H9 (cell line): Measurements from ENCODE around the gene CLEC10A. TPM values are rescaled to one million over a fixed set of nuclear protein-coding genes. Genes with fewer than 3 reads are reported as not detected.

ENCODE experiments used
- DNase-seq: peaks from one replicate; pipeline ENCODE4 v3.0.0-alpha.2; 2017
- H2AFZ ChIP-seq: one replicate; pipeline ENCODE4 v1.6.1; 2013; ENCODE audit warnings: mild to moderate bottlenecking, low read length, control low read depth, moderate library complexity
- H2AK5ac ChIP-seq: 2 replicates; pipeline ENCODE4 v1.6.1; 2013; ENCODE audit warnings: low read length, control low read depth, mixed read lengths; ENCODE audit not compliant: insufficient read length
- H2BK120ac ChIP-seq: one replicate; pipeline ENCODE4 v1.6.1; 2013; ENCODE audit warnings: low read depth, mild to moderate bottlenecking, low read length, control low read depth, inconsistent platforms; ENCODE audit not compliant: poor library complexity, severe bottlenecking
- H2BK12ac ChIP-seq: 2 replicates; pipeline ENCODE4 v1.6.1; 2013; ENCODE audit warnings: low read length, control low read depth, mixed read lengths, low read depth; ENCODE audit not compliant: insufficient read length
- H2BK15ac ChIP-seq: 2 replicates; pipeline ENCODE4 v1.6.1; 2013; ENCODE audit warnings: low read depth, low read length, control low read depth
- H2BK20ac ChIP-seq: one replicate; pipeline ENCODE4 v1.6.1; 2013; ENCODE audit warnings: low read depth, mild to moderate bottlenecking, low read length, control low read depth, inconsistent platforms; ENCODE audit not compliant: poor library complexity, severe bottlenecking
- H2BK5ac ChIP-seq: 2 replicates; pipeline ENCODE4 v1.6.1; 2013; ENCODE audit warnings: low read length, control low read depth, mixed read lengths; ENCODE audit not compliant: insufficient read length
- H3K14ac ChIP-seq: 2 replicates; pipeline ENCODE4 v1.6.1; 2013; ENCODE audit warnings: low read length, control low read depth; ENCODE audit not compliant: insufficient read depth
- H3K18ac ChIP-seq: 2 replicates; pipeline ENCODE4 v1.6.1; 2013; ENCODE audit warnings: low read depth, mild to moderate bottlenecking, mixed read lengths, low read length, control low read depth; ENCODE audit not compliant: insufficient read length
- H3K23ac ChIP-seq: 2 replicates; pipeline ENCODE4 v1.6.1; 2013; ENCODE audit warnings: low read length, control low read depth, mixed read lengths, low read depth; ENCODE audit not compliant: insufficient read length
- H3K23me2 ChIP-seq: 2 replicates; pipeline ENCODE4 v1.6.1; 2013; ENCODE audit warnings: low read depth, mild to moderate bottlenecking, mixed read lengths, low read length, control low read depth; ENCODE audit not compliant: insufficient read length, poor library complexity, severe bottlenecking
- H3K27ac ChIP-seq: 2 replicates; pipeline ENCODE4 v1.5.1; 2013; ENCODE audit warnings: low read length, control low read depth, mixed read lengths, low read depth; ENCODE audit not compliant: insufficient read length
- H3K27me3 ChIP-seq: 2 replicates; pipeline ENCODE4 v1.6.1; 2013; ENCODE audit warnings: low read length, control low read depth, inconsistent platforms; ENCODE audit not compliant: insufficient read depth
- H3K4ac ChIP-seq: 2 replicates; pipeline ENCODE4 v1.6.1; 2013; ENCODE audit warnings: low read depth, mild to moderate bottlenecking, control low read depth, inconsistent platforms, low read length, moderate library complexity
- H3K4me1 ChIP-seq: 2 replicates; pipeline ENCODE4 v1.6.1; 2013; ENCODE audit warnings: low read length, control low read depth, inconsistent platforms; ENCODE audit not compliant: insufficient read depth
- H3K4me2 ChIP-seq: 2 replicates; pipeline ENCODE4 v1.6.1; 2013; ENCODE audit warnings: low read length, control low read depth, mixed read lengths; ENCODE audit not compliant: insufficient read length, insufficient read depth
- H3K56ac ChIP-seq: 2 replicates; pipeline ENCODE4 v1.6.1; 2013; ENCODE audit warnings: low read depth, mild to moderate bottlenecking, mixed read lengths, low read length, control low read depth; ENCODE audit not compliant: insufficient read length
- H3K79me1 ChIP-seq: 2 replicates; pipeline ENCODE4 v1.6.1; 2013; ENCODE audit warnings: low read depth, mild to moderate bottlenecking, moderate library complexity, low read length, control low read depth, inconsistent platforms; ENCODE audit not compliant: insufficient read depth, poor library complexity, severe bottlenecking
- H3K79me2 ChIP-seq: 2 replicates; pipeline ENCODE4 v1.6.1; 2013; ENCODE audit warnings: low read length, control low read depth, inconsistent platforms; ENCODE audit not compliant: insufficient read depth
- H3K9ac ChIP-seq: 2 replicates; pipeline ENCODE4 v1.6.1; 2013; ENCODE audit warnings: low read length, control low read depth, mixed read lengths; ENCODE audit not compliant: insufficient read length; ENCODE audit errors: extremely low read depth
- H3K9me3 ChIP-seq: one replicate; pipeline ENCODE4 v1.6.1; 2013; ENCODE audit warnings: low read depth, low read length, inconsistent platforms; ENCODE audit not compliant: control insufficient read depth
- H3T11ph ChIP-seq: one replicate; pipeline ENCODE4 v1.6.1; 2013; ENCODE audit warnings: mild to moderate bottlenecking, low read length, control low read depth, inconsistent platforms
- H4K20me1 ChIP-seq: one replicate; pipeline ENCODE4 v1.6.1; 2013; ENCODE audit not compliant: control insufficient read depth, insufficient read length, insufficient read depth
- H4K5ac ChIP-seq: 2 replicates; pipeline ENCODE4 v1.6.1; 2013; ENCODE audit warnings: low read depth, mild to moderate bottlenecking, mixed read lengths, low read length, control low read depth; ENCODE audit not compliant: insufficient read length
- H4K8ac ChIP-seq: replicated peaks from 2 replicates; pipeline ENCODE4 v1.6.1; 2013; ENCODE audit warnings: low read length, control low read depth, mixed read lengths, low read depth; ENCODE audit not compliant: insufficient read length
- H4K91ac ChIP-seq: 2 replicates; pipeline ENCODE4 v1.6.1; 2013; ENCODE audit warnings: low read depth, mild to moderate bottlenecking, moderate library complexity, mixed read lengths, low read length, control low read depth; ENCODE audit not compliant: insufficient read length
- H3K27ac Mint-ChIP-seq, 3 experiments: 2 replicates in 2 of 3; 3 replicates in 1 of 3; pipeline ENCODE4 v1.8.0; 2020 to 2021; ENCODE audit warnings: mixed read lengths in 3 of 3, mild to moderate bottlenecking in 1 of 3, moderate library complexity in 1 of 3
- H3K27me3 Mint-ChIP-seq: 2 replicates; pipeline ENCODE4 v1.8.0; 2021; ENCODE audit warnings: low read depth, mild to moderate bottlenecking, moderate library complexity, mixed read lengths
- H3K36me3 Mint-ChIP-seq, 3 experiments: 2 replicates in 2 of 3; 3 replicates in 1 of 3; pipeline ENCODE4 v1.8.0; 2020 to 2021; ENCODE audit warnings: low read depth in 3 of 3, mixed read lengths in 3 of 3; ENCODE audit not compliant: insufficient read depth in 1 of 3
- H3K4me1 Mint-ChIP-seq, 2 experiments: 2 replicates each; pipeline ENCODE4 v1.8.0; 2020; ENCODE audit warnings: mixed read lengths in 2 of 2
- H3K4me3 Mint-ChIP-seq, 2 experiments: 2 replicates in 1 of 2; 3 replicates in 1 of 2; pipeline ENCODE4 v1.8.0; 2020 to 2021; ENCODE audit warnings: mild to moderate bottlenecking in 2 of 2, mixed read lengths in 2 of 2, moderate library complexity in 1 of 2
- H3K9me3 Mint-ChIP-seq, 2 experiments: 2 replicates in 1 of 2; 3 replicates in 1 of 2; pipeline ENCODE4 v1.8.0; 2020; ENCODE audit warnings: mild to moderate bottlenecking in 2 of 2, mixed read lengths in 2 of 2, moderate library complexity in 1 of 2
- WGBS: extraction: QIAGEN DNeasy Blood & Tissue Kit; methylation state at CpG from one replicate; pipeline ENCODE4 v1.1.7; 2013; ENCODE audit warnings: missing lambda C conversion rate, low lambda C conversion rate, mixed read lengths; ENCODE audit not compliant: insufficient read length; ENCODE audit errors: extremely low coverage; 5-methylcytosine and 5-hydroxymethylcytosine counted together
- total RNA-seq: library from RNA; stranded (reverse); gene quantifications from 2 replicates; pipeline ENCODE4 v1.2.1, GENCODE V29; 2021
- TF ChIP-seq, protein P1 (sequence below): fragments of 200-600 bp; sonication (generic); conservative IDR thresholded peaks from 3 replicates; pipeline ENCODE4 v1.8.0; 2021; ENCODE audit warnings: antibody characterized with exemption, mild to moderate bottlenecking

Gene CLEC10A
- total RNA-seq, 1 experiment from 2014 or later = not detected

GRCh38 chr17:7043182-7043496 is 36.9 kb downstream of the CLEC10A start:
- Histone ChIP-seq H3K27ac (no peak overlapping the region), H3K27me3 (peaks cover 6% of the 10 kb centered on the region), H4K8ac (no peak overlapping the region), H2BK5ac (no peak overlapping the region), H3K18ac (no peak overlapping the region), H4K91ac (no peak overlapping the region), H2BK120ac (no peak overlapping the region), H3K4ac (no peak overlapping the region), H3K79me1 (no peaks in the 10 kb centered on the region), H3K23me2 (peaks cover 33% of the 10 kb centered on the region), H4K5ac (no peak overlapping the region), H2BK12ac (no peak overlapping the region), H2AFZ (no peak overlapping the region), H3K14ac (no peak overlapping the region), H3K4me1 (no peaks in the 10 kb centered on the region), H2BK15ac (no peak overlapping the region), H3K9ac (no peak overlapping the region), H3K56ac (no peak overlapping the region), H2BK20ac (no peak overlapping the region), H3K9me3 (no peaks in the 10 kb centered on the region), H3K23ac (no peak overlapping the region), H2AK5ac (no peak overlapping the region), H3T11ph (no peak overlapping the region), H3K4me2 (peak overlapping the region; percentile 77), H4K20me1 (no peaks in the 10 kb centered on the region), H3K79me2 (no peaks in the 10 kb centered on the region)
- TF ChIP-seq, protein P1, sequence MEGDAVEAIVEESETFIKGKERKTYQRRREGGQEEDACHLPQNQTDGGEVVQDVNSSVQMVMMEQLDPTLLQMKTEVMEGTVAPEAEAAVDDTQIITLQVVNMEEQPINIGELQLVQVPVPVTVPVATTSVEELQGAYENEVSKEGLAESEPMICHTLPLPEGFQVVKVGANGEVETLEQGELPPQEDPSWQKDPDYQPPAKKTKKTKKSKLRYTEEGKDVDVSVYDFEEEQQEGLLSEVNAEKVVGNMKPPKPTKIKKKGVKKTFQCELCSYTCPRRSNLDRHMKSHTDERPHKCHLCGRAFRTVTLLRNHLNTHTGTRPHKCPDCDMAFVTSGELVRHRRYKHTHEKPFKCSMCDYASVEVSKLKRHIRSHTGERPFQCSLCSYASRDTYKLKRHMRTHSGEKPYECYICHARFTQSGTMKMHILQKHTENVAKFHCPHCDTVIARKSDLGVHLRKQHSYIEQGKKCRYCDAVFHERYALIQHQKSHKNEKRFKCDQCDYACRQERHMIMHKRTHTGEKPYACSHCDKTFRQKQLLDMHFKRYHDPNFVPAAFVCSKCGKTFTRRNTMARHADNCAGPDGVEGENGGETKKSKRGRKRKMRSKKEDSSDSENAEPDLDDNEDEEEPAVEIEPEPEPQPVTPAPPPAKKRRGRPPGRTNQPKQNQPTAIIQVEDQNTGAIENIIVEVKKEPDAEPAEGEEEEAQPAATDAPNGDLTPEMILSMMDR = no peak
- Mint-ChIP-seq H3K27ac (no peak overlapping the region), H3K4me3 (peak overlapping the region; percentile 56 to 81), H3K27me3 (peaks cover 88% of the 10 kb centered on the region), H3K4me1 (peaks cover 27 to 41% of the 10 kb centered on the region in 2 experiments), H3K36me3 (no peaks in the 10 kb centered on the region; a peak in 1 of 7 replicates), H3K9me3 (no peaks in the 10 kb centered on the region)
- DNase-seq = no peak
- no CpG with 5 or more reads among the region's 21 CpGs for WGBS
